Fibroblast of mammary gland (primary cell): ENCODE measurements around the gene PGM2.

Source experiments
- DNase-seq: peaks from one replicate; pipeline ENCODE4 v3.0.0-alpha.2; 2010; ENCODE audit warnings: low read depth
- H3K4me3 ChIP-seq: 2 replicates; pipeline ENCODE4 v1.5.1; 2011; ENCODE audit warnings: low read depth, mild to moderate bottlenecking, low read length, moderate library complexity; ENCODE audit not compliant: control insufficient read depth
- TF ChIP-seq, protein P1 (sequence below): conservative IDR thresholded peaks from 2 replicates; pipeline ENCODE4 v1.5.1; 2011; ENCODE audit warnings: low read depth, low read length, inconsistent platforms; ENCODE audit not compliant: control insufficient read depth, insufficient read depth

The PGM2 gene

DNA sequence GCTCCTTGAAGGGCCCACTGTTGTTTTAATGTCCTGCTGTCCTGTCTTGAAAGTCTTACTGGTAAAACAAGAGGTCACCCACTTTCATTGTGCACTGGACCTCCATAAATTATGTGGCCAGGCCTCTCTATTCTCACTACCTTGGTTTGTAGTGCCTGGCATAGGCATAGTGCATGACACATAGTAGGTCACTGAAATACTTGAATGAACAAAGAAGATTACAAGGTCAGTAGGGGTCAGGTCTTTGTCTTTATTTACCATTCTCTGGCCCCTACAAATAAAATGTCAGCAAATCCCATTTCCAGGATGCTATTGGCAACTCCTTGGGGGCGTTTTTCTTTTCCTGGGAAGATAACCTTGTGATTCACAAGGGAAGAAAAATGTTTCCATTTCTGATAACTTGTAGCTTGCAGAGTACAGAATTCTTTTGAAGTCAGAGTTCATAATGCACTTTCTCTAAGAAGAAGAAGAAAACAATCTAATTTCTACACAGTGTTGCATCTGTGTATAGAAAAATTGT lies 1.4 kb downstream of the PGM2 start:
- TF ChIP-seq, protein P1, sequence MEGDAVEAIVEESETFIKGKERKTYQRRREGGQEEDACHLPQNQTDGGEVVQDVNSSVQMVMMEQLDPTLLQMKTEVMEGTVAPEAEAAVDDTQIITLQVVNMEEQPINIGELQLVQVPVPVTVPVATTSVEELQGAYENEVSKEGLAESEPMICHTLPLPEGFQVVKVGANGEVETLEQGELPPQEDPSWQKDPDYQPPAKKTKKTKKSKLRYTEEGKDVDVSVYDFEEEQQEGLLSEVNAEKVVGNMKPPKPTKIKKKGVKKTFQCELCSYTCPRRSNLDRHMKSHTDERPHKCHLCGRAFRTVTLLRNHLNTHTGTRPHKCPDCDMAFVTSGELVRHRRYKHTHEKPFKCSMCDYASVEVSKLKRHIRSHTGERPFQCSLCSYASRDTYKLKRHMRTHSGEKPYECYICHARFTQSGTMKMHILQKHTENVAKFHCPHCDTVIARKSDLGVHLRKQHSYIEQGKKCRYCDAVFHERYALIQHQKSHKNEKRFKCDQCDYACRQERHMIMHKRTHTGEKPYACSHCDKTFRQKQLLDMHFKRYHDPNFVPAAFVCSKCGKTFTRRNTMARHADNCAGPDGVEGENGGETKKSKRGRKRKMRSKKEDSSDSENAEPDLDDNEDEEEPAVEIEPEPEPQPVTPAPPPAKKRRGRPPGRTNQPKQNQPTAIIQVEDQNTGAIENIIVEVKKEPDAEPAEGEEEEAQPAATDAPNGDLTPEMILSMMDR = no peak
- peak; percentile 4 for DNase-seq
- peak overlapping the region; percentile 90 for H3K4me3 ChIP-seq

DNA sequence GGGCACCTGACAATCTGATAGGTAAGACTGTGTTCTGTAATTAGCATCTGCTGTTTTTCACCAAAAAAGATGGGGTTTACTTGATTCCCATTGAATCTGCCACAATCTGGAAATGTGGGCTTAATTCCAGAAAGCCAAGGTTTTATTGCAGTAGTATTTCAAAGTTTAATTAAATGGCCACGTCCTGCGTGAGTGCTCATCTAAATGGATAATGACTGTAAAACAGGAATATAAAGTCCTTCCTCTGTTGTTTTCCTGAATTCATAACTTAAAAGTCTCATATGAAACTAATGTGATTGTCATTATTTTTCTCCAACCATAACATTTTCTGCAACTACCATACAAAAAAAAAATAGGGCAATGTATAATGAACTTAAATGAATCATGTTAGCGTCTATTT lies 2.4 kb downstream of the PGM2 start:
- TF ChIP-seq, protein P1 = no peak
- H3K4me3 ChIP-seq = no peak overlapping the region
- no peak for DNase-seq

DNA sequence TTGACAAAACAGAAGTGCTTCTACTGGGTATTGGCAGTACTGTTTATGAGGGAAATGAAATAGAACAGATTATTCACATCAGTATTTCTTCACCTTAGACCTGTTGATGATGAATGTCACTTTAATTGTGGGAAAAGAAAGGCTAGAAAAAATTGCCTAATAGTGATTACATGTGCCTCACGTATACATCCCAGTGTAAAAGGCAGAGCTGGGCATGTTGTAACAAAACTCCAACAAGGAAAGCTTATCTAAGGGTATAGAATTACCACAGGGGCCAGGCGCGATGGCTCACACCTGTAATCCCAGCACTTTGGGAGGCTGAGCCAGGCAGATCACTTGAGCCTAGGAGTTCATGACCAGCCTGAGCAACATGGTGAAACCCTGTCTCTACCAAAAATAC lies 4.2 kb downstream of the PGM2 start:
- H3K4me3 ChIP-seq = no peak overlapping the region
- TF ChIP-seq, protein P1 = no peak
- DNase-seq = no peak

DNA sequence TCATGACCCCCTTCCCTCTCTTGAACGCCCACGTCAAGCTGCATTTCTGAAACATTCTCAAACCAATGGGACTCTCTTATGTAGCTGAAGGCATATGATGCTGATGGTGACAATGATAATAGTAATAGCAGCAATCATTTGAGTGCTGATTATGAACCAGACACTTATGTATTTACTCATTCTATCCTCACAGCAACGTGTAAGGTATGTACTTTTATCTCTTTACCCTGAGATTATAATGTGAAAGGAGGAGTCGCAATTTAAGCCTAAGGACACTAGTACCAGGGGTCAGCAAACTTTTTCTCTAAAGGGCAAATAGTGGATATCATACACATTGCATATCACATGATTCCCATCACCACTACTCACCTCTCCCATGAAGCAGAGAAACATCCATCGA lies 8.5 kb downstream of the PGM2 start:
- DNase-seq = no peak
- H3K4me3 ChIP-seq = no peak overlapping the region
- TF ChIP-seq, protein P1 = no peak

DNA sequence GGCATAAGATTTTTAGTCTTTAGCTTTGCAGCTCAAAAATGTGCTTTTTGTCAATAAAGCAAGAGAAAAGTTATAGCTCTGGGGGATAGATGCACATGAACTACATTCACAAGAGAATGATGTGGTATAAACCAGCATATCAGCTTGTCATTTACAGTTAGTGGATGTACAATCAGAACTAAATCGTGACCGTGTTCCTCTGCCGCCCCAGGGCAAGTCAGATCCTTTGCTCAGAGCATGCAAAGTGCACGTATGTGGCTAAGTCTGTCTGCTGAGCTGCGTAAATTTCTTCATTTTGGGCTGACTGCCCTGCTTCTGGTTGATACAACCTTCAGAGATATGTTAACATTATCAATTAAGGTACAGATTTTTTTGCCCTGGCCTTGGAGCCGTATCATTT lies 9.3 kb downstream of the PGM2 start:
- no peak for DNase-seq
- no peak overlapping the region for H3K4me3 ChIP-seq
- TF ChIP-seq, protein P1 = no peak

DNA sequence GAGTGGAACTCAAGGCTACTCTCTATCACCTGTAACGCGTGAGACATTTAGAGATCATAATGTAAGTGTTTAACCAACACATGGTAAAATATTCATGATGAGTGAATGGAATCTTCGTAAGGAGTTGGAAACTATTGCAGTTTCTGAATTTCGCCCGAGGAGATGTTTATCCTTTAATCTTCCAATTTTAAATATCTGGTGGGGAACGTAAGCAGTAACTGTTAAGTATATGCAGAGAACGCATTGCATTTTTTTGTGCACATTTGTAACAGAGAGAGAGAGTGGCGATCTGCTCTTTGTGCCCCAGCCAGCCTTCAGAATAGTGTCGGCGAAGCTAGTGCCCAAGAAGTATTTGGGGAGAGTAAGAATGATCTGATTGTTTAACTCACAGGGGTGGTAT lies 9.8 kb downstream of the PGM2 start:
- no peak for DNase-seq
- no peak overlapping the region for H3K4me3 ChIP-seq
- TF ChIP-seq, protein P1 = no peak

DNA sequence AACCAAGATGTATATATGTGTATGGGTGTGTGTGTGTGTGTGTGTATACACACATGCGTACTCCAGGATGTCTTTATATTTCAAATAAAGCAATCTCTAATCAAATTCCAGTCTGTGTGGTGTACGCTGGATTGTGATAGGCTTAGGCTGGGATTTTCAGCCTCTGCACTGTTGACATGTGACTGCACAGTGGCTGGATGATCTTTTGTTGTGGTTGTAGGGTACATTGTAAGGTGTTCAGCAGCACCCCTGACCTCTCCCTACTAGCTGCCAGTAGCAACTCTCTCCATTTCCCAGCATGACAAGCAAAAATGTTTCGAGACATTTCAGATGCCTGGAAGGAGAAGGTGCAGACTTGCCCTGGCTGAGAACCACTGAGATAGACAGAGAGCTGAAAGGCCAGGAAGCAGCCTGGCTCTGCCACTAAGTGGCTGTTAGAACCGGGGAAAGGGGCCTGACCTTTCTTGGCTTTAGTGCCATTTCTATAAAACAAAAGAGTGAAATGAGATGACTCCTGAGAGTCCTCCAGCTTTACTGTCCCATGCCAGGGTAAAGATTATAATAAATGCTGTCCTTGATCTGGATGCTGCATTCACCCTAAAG lies 10.5 kb downstream of the PGM2 start:
- H3K4me3 ChIP-seq = no peak overlapping the region
- TF ChIP-seq, protein P1 = no peak
- no peak for DNase-seq
